Fibroblast of upper back skin (primary cell): ENCODE data around the gene SLCO1C1.

ENCODE experiments used
- DNase-seq: peaks from one replicate; pipeline ENCODE4 v3.0.0-alpha.2; 2013

SLCO1C1 gene

GRCh38 chr12:20798554-20798953, 103.4 kb downstream of the SLCO1C1 start:
- DNase-seq: peak; percentile 7

- DNase-seq: no peak
Observed at GRCh38 chr12:20800160-20800559, 105.0 kb downstream of the SLCO1C1 start.

GRCh38 chr12:20801035-20801434, 105.9 kb downstream of the SLCO1C1 start:
- DNase-seq: no peak
